OCI-M1 (cell line): ENCODE data around the gene RNF166.
A peak's percentile ranks its signal among the peaks of the same experiment; 100 is the strongest.

ENCODE experiments used
- DNase-seq: peaks from one replicate; lab custom pipeline; 2025; lab: John Stamatoyannopoulos, UW

The RNF166 gene

DNA sequence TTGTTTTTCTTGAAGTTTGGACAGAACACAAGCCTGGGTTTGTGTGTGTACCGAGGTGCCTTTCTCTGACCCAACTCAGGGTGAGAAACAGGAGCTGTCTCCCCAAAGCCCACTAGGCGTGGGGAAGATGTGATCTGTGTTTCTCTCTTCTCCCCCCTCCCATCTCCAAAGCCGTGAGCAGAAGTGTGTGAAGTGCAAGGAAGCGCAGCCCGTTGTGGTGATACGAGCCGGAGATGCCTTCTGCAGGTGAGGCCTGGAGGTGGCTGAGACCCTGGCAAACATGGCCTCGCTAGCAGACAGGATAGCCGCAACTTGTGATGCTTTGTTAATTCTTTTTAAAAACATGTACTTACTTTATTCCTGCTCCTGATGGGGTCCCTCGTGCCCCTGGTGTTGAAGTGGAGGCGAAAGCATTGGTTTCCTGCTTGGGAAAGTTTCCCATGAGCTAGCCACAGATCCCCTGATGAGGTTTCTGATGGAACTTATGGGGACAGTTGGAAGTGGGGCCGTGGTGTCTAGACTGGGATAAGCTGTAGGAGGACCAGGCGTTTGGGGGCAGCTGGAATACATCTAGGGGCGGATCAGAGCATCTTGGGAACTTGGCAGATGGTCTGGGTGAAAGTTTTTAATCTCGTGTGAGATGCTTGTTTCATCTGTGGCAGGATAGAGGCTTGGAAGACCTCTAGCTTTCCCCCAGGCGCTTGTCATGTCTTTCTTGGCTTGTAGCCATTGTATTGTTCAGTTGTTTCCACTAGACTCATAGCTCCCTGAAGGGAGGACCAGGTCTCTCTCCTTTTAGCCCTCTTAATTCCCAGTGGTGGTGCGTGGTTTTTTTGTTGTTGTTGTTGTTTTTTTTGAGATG is 988 bp upstream of the RNF166 start:
- DNase-seq, result no peak

DNA sequence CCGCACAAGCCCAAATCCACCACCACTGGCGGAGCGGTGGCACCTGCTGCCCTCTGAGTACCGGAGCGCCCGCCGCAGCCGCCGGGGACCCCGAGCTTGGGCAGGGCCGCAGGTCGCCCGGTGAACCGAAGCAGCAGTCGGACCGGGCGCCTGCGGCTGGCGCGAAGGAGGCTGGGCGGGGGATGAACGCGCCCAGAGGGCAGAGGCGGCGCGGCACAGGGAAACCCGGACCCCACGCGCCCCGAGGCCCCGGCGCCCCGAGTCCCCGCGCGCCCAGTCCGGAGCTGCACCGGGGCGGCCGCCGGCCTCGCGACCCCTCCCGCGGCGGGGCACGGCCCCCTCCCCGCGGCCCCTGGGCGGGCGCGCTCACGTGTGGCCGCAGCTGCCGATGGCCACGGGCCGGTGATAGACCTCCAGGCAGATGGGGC is 393 bp downstream of the RNF166 start:
- peak; percentile 51 for DNase-seq

DNA sequence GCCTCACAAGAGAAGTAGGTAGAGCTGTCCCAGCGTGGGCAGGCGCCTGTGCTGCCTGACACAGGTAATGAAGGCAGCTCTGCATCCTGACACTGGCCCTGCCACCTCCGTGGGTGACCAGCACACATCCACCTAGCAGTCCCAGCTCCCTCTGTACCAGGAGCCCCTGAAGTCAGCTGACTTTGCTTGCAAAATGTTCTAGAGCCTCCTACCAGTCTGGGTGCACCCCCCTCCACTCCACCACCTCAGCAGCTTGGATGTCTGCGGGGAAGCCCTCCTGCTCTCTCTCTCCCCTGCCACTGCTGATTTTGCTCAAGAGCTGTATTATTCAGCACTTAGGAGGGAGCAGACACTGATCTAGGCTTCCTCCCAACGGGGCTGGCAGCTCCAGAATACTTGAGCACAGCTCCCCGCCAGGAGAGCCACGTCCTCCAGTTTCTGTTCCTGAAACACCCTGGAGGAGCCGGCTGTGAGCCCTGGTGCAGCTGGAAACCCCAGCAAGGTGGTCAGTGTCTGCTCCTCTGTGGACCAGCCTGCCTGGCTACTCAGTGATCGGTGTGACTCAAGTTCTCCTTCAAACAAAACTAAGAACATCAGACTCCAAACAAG is 1.0 kb downstream of the RNF166 start:
- DNase-seq, result peak; percentile 51

DNA sequence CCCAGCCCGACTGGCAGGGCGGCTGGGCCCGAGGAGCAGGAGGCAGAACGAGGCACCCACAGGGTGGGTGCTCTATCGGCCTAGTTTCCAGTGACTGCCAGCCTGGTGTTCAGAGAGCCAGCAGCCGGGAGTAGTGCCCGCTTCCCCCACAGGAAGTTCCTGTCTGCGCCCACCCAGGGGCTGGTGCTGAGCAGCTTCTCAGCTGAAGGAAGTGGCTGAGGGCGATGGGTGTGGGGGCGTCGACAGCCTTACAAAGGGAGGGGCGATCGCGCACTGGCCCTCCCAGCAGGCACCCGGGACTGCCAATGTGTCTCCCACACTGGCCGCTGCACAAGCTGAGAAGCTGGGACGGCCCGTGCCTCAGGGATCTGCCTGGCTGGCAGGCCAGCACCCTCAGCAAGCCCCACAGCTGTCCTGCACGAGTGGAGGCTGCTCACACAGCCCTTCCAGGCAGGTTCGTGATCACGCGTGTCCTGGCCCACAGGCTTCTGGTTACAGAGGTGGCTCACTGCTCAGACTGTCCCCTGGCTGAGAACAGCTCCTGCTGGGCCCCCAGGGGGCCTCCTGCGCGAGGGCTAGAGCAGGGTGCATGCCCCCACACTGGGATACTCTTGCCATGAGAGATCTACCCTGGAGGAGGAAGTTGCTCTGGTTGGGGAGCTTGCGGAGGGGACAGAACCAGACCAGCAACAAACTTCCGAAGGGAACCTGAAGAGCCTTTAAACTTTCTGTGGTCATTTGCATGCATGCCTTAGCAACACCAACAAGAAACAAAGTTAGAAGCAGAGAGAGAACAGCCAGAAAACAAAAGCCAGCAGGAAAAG is 2.5 kb downstream of the RNF166 start:
- DNase-seq, result peak; percentile 23

DNA sequence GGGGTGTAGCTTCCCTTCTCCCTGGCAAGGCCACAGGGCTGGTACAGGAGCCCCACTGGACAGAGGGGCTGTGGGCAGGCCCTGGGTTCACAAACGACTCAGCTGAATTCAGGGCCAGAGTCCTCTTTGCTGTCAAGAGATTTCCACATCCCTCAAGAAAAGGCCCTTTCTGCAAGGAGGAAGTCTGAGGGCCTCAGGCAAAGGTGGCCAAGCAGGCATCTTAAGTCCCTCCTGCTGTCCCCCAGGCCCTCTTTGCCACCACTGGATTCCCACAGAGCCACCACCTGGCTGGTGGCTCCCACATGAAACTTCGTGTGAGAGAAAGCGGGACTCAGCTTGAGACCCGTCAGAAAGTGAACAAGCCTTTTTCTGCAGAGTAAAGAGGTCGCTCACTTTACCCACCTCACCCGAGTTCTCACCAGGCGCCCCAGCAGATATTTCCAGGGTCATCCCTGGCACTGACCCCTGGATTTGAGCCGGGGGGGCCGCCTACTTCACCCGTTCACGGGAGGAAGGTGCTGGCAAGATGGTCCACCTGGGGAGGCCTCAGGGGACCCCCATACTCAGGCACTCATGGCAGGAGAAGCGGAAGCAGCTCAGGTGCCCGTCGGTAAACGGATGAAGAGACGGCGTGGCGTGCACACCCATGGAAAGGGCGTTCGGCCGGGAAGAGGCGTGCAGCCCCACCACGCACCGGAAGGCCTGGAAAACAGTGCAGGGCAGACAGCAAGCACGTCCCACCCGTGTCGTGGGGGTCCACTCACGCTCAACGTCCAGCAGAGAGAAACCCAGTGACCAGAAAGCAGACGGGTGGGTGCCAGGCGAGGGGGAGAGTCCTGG is 3.6 kb downstream of the RNF166 start:
- no peak for DNase-seq

DNA sequence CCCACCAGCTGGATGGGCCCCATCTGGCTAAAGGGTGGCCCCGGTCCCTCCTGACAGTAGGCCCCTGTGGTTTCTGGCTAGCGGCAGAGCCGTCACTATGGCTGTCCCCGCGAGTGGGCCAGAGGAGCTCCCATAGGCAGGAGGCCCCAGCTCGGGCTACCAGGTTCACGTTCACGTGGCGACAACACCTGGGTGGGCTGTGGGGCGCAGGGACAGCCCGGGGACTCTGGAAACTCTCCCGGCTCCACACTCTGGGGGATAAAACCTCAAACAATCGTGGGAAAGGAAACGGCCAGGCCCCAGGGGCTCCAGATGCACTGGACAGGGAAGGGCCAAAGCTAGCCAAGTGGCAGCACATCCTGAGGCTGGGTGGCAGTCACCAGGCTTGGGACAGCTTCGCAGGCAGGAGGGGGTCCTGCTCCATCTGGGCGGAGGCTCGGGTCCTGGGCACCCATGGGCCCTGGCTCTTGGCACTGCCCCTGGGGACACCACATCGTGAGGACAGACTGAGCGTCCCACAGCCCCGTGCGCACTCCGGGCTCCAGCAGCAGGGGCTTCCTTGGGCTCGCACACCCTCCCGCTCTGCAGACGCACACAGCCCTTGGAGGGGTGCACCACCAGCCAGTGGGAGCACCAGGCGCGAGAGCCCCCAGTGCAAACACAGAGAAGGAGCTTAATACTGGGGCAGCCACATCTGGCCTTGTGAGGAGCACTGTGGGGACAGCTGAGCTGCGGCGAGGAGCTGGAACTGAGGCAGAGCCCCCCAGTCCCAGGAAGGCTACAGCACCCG is 4.4 kb downstream of the RNF166 start:
- no peak for DNase-seq

DNA sequence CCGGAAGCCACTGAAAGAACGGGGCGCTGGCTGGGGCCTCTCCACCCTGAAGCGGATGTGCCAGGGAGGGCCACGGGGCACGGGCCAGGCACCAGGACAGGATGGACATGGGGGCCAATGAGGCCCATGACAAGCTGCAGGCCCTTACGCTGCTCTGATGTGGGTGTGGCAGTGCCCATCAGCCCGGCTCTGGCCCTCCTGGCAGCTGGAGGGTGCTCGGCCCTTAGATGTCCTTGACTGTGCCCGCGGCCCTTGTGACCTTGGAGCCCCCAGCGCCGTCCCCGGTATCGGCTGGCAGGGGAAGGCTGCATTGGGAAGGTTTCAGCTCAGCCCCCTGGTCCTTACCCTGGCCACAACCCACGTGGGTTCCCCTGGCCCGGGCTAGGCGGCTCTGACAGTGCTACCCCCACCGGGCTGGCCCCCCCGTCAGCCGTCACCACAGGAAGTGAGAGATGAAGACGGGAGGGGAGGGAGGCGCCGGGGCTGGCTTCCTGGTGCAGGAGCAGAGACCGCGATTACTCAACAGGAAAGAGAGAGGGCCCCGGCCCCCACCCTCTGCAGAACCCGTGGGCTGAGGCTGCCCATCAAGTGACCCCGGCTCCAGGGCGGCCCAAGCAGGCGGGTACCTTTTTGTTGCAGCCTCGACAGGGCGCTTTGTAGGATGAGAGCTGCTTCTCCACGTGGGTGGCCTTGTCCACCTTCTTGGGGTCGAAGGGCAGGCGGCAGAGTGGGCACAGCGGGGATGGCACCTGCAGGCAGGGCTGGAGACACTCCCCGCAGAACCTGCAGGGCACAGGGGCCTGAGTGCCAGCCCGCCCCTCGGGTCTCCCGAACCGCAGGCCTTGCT is 5.3 kb downstream of the RNF166 start:
- DNase-seq, result peak; percentile 93

DNA sequence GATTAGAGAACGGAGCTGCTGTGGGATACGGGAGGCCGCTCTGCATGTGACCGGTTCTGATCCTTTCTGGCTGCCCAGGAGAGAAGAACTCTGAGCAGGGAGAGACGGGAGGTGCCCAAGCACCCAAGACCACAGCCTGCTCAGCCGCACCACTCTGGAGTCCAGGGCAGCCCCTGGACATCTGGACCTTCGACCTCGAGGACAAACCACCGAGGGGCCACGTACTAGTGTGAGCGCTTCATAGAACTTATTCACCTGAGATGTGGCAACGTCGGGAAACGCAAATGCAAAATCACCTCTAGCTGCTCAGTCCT is 5.9 kb downstream of the RNF166 start:
- DNase-seq, result no peak

DNA sequence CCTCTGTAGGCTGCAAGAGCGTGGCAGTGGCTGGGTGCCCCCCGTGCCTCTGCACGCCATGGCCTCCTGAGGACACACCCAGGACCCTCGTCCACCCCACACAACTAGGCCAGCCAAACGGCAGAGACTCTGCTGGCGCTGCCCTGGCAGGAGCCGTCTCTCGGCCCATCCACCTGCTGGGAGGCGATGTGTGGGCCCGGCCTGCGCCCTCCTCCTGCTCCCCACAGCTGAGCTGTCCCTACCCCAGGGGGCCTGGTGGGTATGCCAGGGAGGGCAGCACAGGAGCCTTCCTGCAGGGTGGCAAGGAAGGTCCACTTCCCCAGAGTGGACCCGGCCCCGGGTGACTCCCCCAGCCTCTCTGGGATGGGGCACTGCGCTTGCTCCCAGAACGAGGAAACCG is 7.0 kb downstream of the RNF166 start:
- DNase-seq, result no peak

DNA sequence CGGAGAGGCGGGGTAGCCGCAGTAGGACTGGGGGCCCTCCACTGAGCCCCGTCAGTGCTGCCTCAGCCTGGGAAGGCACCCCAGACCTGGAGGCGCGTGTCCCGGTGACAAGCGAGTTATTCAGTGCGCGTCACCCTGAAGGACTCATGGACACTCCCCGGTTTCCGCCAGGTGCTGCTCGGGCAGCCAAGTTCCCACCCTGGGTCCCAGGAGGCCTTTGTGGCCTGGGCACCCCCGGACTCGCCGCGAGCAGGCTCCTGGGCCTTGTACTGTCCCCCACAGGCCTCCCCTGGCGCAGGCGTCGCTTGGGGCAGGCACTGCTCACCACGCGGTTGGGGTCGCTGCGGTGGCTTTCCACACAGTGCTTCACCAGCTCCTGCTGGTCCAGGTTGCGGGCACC is 7.6 kb downstream of the RNF166 start:
- no peak for DNase-seq

DNA sequence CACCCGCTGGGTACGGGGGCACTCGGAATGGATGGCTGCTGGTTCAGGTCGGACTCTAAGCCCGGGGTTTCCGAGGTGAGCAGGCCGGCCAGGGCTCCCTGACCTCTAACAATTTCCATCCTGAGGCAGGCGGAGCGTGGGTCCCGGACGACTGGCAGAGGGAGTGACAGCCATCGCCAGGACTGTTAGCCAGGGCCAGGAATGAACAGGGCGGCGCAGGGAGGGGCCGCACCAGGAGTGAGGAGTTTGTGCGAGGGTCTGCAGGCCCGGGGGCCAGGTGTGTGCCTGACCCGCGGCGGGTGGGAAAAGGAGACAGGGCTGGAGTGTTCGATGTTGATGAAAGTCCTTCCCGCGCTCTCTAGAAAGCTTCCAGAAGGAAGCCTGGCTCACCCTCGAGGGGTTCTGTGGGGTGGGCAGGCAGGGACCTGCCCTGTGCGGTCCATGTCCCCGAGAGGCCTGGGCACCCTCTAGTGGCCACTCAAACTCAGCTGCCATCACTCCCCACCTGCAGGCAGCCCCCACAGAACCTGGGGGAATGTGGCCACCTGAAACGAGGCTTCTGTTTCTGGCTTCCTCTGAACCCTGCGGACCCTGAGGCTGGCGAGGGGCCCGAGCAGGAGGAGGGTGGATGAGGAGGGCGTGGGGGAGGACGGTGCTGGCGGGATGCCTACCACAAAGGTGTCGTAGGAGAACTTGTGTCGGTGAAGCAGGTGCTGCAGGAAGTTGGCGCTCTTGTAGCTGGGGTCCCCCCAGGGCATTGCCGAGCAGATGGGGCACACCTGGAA is 8.2 kb downstream of the RNF166 start:
- DNase-seq, result no peak

DNA sequence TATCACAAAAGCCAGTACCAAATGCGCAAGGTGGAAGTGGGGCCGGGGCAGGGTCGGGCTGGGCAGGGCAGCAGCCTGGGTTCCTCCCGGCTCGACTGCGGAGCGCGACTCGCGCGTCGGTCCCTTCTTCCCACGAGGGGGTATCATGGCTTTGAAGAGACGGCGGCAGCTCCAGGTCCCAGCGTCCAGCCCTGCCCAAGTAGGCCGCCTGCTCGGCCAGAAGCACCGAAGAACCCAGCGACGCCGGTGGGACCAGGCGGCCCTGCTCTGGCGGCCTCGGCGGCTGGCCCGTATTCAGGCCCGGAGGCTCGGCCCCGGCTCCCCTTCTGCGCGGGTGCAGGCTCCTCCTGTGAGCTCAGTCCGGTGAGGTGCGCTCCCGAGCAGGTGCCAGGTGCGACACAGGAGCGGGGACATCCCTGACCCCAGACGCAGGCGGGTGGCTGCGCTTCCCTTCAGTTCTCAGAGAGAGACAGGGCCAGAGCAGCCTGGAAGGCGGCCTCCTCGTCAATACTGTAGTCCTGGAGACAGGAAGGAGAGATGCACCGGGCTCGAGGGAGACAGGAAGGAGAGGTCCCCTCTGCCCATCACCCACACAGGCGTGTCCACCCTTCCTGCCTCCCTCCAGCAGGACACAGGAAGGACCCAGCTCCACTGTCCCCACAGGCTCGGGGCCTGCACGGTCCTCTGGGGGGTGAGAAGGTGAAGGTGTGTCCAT is 8.9 kb downstream of the RNF166 start:
- DNase-seq, result no peak

DNA sequence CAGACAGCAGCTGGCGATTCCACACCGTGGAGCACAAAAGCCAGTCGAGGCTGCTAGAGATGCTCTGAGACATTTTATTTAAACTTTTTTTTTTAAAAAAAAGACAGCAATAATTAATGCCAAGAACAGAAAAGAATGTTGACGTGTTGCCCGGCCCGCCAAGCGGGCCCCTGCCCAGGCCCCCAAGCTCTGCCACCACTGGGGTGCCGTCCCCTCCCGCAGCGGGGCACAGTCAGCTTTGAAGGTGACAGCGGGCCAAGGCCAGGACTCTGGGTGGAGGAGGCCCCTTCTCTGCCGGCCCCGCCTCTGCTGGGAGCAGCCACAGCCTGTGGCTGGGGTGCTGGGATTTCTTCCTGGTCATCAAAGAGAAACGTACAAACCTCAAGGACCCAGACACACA is 9.8 kb downstream of the RNF166 start:
- DNase-seq, result no peak

DNA sequence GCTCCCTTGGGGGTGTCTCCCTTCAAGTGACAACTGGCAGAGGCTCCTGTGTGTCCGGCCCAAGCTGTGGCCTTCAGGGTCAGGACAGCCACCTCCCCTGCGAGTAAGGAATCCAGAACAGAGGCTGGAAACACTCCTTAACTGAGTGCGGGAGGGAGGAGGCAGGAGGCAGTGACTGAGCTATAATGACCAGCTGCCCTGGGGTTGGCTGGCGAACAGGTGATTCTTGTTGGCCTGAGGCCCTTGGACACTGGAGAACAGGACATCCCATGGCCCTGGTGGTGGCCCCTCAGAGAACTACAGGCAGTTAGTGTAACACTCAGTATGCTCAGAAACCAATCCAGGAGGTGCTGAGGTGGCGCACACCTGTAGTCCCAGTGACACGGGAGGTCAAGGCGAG is 10.5 kb downstream of the RNF166 start:
- DNase-seq, result no peak

DNA sequence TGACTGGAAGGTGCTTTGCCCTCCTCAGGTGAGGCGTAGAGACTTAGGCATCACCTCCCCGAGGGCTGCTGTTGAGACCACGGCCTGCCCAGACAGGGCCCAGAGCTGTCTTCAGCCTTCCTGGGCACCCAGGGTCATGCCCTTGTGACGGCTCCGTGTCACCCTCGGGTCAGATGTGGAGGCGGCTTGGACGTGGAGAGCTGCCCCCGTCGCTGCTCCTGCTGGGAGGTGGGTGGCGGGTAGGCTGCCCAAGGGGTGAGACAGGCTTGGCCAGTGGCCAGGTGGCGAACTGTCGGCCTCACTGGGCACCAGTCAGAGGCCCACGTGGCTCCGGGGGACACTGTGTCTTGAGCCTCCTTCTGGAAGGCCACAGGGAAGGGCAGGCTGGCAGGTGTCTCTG is 11.0 kb downstream of the RNF166 start:
- no peak for DNase-seq

DNA sequence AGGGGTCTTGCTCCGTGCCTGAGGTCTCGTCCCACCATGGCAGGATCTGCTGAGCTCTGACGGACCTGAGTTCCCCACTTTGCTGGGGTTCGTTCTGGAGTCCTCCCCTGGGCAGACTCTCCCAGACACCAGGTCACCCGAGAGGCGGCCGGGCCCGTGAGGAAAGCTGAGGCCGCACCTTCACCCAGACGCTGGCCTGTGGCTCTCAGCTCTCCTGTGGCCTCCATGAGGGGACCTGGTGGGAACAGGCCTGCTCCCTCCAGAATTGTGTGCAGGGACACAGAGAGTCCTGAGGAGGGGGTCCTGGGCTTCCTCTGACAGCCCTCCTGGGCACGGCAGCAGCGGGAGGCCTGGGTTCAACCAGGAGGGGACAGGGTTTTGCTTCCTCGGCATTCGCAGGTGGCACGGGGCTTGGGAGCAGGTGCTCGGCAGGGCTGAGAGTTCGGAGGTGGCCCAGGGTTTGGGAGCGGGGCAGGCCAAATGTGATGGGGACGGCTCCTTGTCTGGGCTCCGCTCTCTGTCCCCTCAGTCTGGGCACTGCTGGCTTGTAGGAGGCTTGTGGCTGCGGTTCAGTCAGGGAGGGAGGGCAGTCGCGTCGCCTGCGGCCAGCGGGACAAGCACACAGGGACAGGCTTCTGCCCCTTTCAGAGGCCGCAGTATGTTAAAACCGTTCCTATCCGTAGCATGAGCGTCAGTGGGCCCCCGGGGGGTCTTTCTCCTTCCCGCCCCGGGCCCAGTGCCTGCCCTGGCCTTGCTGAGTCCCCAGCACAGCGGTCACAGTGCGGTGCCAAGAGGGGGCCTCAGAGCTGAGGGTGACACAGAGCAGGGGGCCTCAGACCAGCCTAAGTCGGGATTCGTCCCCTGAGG is 11.8 kb downstream of the RNF166 start:
- no peak for DNase-seq

DNA sequence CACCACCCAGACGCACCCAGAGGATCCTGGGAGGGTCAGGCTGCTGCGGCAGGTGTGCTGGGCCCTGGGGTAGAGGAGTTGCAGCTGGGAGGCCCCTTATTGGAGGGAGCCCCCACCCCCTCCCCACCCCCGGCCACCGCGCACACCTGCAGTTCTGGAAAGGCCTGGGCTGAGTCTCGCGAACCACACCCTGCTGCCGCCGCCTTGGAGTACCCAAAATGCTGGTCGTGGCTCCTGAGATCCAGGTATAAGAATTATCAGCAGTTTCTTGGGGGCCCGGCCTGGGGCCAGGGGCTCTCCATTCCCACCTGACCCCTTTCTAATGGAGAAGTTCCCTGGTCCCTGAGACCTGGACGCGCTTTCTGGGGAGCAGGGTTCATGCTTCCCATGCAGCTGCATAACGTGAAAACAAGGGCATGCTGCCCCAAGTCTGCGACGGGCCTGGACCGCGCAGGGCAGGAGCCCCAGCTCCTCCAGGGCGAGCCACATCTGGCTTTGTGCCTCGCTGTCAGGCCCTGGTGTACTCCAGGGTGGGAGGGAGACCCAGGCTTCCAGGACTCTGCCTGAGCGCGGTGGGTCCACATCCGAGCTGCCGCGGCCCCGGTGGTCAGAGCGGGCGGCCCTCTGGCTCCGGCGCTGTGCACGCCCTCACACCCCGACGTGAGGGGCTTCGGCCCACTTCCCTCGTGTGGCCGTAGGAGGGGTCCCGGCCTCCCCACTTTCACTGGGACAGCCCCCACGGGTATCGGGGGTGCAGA is 12.6 kb downstream of the RNF166 start:
- no peak for DNase-seq
